DMS53 treated with DMSO at 0.1 percent for 48 hours (cell line): Measurements from ENCODE around the gene CELF5.
"Not testable (repeated sequence)": the region's sequence is repeated elsewhere in the genome, so short reads cannot be mapped to it uniquely, and the experiment has no call there.

Experiments used
- DNase-seq: peaks from one replicate; lab custom pipeline; 2025; ENCODE audit not compliant: unreplicated experiment; lab: John Stamatoyannopoulos, UW

The CELF5 gene

GRCh38 chr19:3319643-3320353 is 95.3 kb downstream of the CELF5 start:
- DNase-seq, result no peak

DNA sequence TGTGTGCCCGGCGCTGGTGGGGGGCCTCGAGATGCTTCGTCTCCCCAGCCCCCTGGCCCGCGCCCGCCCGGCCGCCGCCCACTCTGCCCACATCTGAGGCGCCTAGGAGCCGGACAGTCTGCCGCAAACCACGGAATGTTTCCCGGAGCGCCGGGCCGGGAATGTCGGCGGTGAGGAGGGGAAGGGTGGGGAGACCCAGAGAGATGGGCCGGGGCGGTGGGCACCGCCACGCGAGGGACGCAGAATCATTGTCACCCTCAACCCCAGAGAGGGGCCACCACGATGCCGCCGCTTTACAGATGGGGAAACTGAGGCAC is 95.9 kb downstream of the CELF5 start:
- DNase-seq, result no peak

DNA sequence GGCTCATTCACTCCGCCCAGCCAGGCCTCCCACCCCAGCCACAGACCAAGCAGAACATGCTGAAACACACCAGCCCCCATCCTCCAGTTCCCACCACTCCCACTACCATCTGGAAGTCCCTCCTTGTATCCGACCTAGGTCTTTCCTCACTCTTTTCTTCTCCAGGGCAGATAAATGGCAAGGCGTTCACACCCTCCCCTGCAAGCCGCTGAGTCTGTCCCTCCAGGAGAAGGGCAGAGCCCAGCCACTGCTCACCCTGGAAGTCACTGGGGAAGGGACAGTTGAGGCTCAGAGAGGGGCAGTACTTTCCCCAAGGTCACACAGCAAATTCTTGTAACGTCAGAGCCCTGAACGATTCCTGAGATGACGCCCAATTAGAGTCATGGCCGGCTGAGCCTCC is 96.4 kb downstream of the CELF5 start:
- no peak for DNase-seq

DNA sequence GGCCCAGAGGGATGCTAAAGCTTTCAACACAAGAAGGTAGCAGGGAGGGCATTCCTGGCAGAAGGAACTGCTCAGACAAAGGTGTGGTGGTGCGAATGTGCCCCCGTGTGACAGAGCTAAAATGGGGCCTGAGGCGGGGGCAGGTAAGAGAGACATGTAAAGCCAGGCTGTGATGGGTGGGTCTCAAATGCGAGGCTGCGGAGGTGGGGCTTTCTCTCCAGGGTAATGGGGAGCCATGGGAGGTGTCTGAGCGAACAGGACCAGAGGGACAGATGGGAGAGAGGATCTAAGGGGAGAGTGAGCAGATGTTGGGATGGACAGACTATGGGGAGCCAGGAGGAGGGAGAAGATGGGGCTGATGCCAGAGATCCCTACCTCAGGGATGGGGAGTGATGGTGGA is 97.2 kb downstream of the CELF5 start:
- DNase-seq, result no peak

- DNase-seq, result no peak
Observed at GRCh38 chr19:3322199-3322978, 97.9 kb downstream of the CELF5 start.

DNA sequence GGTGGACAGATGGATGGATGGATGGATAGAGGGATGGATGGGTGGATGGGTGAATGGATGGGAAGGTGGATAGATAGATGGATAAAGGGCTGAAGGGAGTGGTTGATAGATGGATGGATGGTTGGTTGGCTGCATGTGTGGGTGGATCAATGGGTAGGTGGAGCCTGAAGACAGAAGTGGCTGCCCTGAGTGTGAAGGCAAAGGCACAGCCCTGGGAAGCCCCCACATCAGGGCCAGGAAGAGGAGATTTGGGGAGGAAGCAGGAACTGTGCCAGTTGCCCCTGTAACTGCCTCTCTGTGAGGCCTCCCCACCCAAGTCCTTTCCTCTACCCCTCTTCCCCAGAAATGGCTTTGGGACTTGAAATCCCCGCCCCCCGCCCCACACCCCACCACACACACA is 98.6 kb downstream of the CELF5 start:
- no peak for DNase-seq

DNA sequence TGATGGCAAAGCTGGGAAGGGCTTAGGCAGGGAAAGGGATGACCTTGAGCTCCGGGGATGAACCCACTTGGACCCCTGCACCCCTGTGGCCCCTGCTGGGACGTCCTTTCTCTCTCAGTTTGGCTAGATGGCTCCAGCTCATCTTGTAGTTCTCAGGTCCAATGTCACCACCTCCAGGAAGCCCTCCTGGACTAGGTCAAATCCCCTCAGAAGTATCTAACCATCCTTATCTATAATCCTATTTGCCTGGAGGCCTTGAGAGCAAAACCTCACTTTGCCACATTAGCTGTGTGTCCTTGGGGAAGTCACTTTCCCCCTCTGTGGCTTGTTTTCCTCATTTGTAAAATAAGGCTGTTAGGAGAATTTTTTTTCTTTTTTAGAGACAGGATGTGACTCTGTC is 99.2 kb downstream of the CELF5 start:
- DNase-seq, result no peak

GRCh38 chr19:3324405-3324856 is 100.0 kb downstream of the CELF5 start:
- DNase-seq, result no peak

DNA sequence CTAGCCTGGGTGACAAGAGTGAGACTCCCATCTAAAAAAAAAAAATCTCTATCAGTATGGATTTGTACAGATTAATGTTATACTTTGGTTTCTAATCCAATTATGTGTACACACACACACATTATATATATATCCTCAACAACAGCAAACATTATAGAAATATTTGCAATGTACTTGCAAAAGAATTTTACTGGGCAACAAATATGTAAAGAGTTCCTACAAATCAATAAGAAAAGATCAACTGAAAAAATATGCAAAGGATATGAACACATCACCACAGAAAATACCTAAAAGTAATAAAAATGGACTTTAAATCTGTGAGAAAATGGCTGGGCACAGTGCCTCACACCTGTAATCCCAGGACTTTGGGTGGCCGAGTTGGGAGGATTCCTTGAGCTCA is 101.0 kb downstream of the CELF5 start:
- DNase-seq, result no peak

DNA sequence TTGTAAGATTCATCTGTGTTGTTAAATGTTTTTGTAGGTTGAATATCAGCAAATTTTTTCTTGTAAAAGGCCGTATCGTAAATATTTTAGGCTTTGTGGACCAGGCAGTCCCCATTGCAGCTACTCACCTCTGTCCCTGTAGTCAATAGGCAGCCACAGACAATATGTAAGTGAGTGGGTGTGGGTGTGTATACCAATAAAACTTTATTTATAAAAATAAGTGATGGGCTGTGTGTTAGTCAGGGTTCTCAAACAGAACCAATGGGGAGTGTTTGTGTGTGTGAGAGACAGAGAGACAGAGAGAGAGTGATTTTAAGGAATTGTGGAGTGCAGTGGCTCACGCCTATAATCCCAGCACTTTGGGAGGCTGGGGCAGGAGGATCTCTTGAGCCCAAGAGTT is 104.3 kb downstream of the CELF5 start:
- DNase-seq, result no peak

DNA sequence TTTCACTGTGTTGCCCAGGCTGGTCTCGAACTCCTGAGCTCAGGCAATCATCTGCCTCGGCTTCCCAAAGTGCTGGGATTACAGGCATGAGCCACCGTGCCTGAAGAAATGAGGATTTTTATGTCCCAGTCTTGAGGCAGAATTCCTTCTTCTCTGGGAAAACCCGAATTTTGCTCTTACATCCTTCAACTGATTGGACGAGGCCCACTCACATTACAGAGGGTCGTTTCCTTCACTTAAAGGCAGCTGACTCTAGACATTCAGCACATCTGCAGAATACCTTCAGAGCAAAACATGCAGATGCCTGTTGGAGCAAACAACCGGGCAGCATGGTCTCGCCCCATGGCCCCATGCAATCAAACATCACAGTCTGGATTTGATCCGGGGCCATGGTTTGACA is 105.6 kb downstream of the CELF5 start:
- DNase-seq, result no peak

- DNase-seq, result not testable (repeated sequence)
Observed at GRCh38 chr19:3332232-3332631, 107.8 kb downstream of the CELF5 start.

- no peak for DNase-seq
Observed at GRCh38 chr19:3333020-3333583, 108.6 kb downstream of the CELF5 start.

- DNase-seq, result no peak
Observed at GRCh38 chr19:3333662-3334061, 109.2 kb downstream of the CELF5 start.

- not testable (repeated sequence) for DNase-seq
Observed at GRCh38 chr19:3334749-3335430, 110.4 kb downstream of the CELF5 start.

- no peak for DNase-seq
Observed at GRCh38 chr19:3335431-3336350, 111.2 kb downstream of the CELF5 start.

GRCh38 chr19:3336351-3336679 is 111.9 kb downstream of the CELF5 start:
- no peak for DNase-seq

- DNase-seq, result no peak
Observed at GRCh38 chr19:3336680-3337523, 112.4 kb downstream of the CELF5 start.

- DNase-seq, result no peak
Observed at GRCh38 chr19:3338541-3339181, 114.2 kb downstream of the CELF5 start.
